CD14-positive monocyte (primary cell): ENCODE measurements around the gene PDGFB. TPM values are rescaled to one million over a fixed set of nuclear protein-coding genes. Genes with fewer than 3 reads are reported as not detected.
A peak's percentile ranks its signal among the peaks of the same experiment; 100 is the strongest.

Experiments used
- DNase-seq, 3 donors: peaks; one replicate each; pipeline ENCODE4 v3.0.0-alpha.2; 2011 to 2022
- H2AFZ ChIP-seq: 2 replicates; pipeline ENCODE4 v1.6.0; 2012; ENCODE audit warnings: mild to moderate bottlenecking, low read depth, low read length, inconsistent platforms; ENCODE audit not compliant: insufficient read depth, poor library complexity, severe bottlenecking
- H3K27ac ChIP-seq, 2 donors: 1 replicate in 1 of 2; 2 replicates in 1 of 2; pipeline ENCODE4 v1.5.1; 2012 to 2013; ENCODE audit warnings: low read length in 2 of 2, control low read depth in 1 of 2, inconsistent platforms in 1 of 2, low read depth in 1 of 2, mild to moderate bottlenecking in 1 of 2
- H3K27me3 ChIP-seq, 2 donors: one replicate each; pipeline versions ENCODE4 v1.6.0 to v1.6.1; 2011 to 2013; ENCODE audit warnings: low read length in 2 of 2; ENCODE audit not compliant: control insufficient read depth in 2 of 2, insufficient read depth in 2 of 2
- H3K36me3 ChIP-seq, 2 donors: replicated peaks in 1 of 2; 1 replicate in 1 of 2; 2 replicates in 1 of 2; pipeline versions ENCODE4 v1.5.1 to v1.6.1; 2012 to 2013; ENCODE audit warnings: low read length in 2 of 2, control low read depth in 1 of 2, inconsistent platforms in 1 of 2, mild to moderate bottlenecking in 1 of 2; ENCODE audit not compliant: insufficient read depth in 2 of 2, control insufficient read depth in 1 of 2
- H3K4me1 ChIP-seq, 2 donors: 1 replicate in 1 of 2; 2 replicates in 1 of 2; pipeline versions ENCODE4 v1.5.1 to v1.6.1; 2012 to 2013; ENCODE audit warnings: low read length in 2 of 2, control low read depth in 1 of 2, inconsistent platforms in 1 of 2, mild to moderate bottlenecking in 1 of 2, moderate library complexity in 1 of 2; ENCODE audit not compliant: insufficient read depth in 2 of 2, control insufficient read depth in 1 of 2
- H3K4me2 ChIP-seq: replicated peaks from 2 replicates; pipeline ENCODE3; 2012; ENCODE audit warnings: low read length, moderate library complexity, mild to moderate bottlenecking; ENCODE audit not compliant: poor library complexity, severe bottlenecking; ENCODE audit errors: extremely low read depth
- H3K4me3 ChIP-seq, 3 experiments: fragments of 200-600 bp in 1 of 3; sonication (generic) in 1 of 3; replicated peaks in 1 of 3; 1 replicate in 2 of 3; 2 replicates in 1 of 3; pipeline ENCODE4 v1.5.1; 2011 to 2013; ENCODE audit warnings: low read length in 3 of 3, mild to moderate bottlenecking in 3 of 3, control low read depth in 2 of 3, low read depth in 2 of 3, inconsistent platforms in 1 of 3, moderate library complexity in 1 of 3
- H3K79me2 ChIP-seq: 2 replicates; pipeline ENCODE4 v1.6.0; 2012; ENCODE audit warnings: mild to moderate bottlenecking, control low read depth, inconsistent platforms, low read length, moderate library complexity; ENCODE audit not compliant: insufficient read depth
- H3K9ac ChIP-seq: 2 replicates; pipeline ENCODE4 v1.6.0; 2017; ENCODE audit warnings: low read length, mild to moderate bottlenecking; ENCODE audit not compliant: insufficient read depth, poor library complexity, severe bottlenecking
- H3K9me3 ChIP-seq, 2 donors: replicated peaks in 1 of 2; 1 replicate in 1 of 2; 2 replicates in 1 of 2; pipeline versions ENCODE4 v1.5.1 to v1.6.1; 2012 to 2013; ENCODE audit warnings: low read length in 2 of 2, control low read depth in 1 of 2; ENCODE audit not compliant: control insufficient read depth in 1 of 2, insufficient read depth in 1 of 2
- H4K20me1 ChIP-seq: 2 replicates; pipeline ENCODE4 v1.6.0; 2012; ENCODE audit warnings: mild to moderate bottlenecking, low read length, control low read depth, moderate library complexity; ENCODE audit not compliant: insufficient read depth
- H3K27ac Mint-ChIP-seq, 7 donors: one replicate each; pipeline ENCODE4 v1.8.0; 2020; ENCODE audit warnings: mild to moderate bottlenecking in 7 of 7, mixed read lengths in 7 of 7, moderate library complexity in 6 of 7, inconsistent platforms in 2 of 7
- H3K27me3 Mint-ChIP-seq, 3 donors: one replicate each; pipeline ENCODE4 v1.8.0; 2021 to 2022; ENCODE audit warnings: low read depth in 3 of 3, mild to moderate bottlenecking in 3 of 3, mixed read lengths in 3 of 3, moderate library complexity in 3 of 3, inconsistent platforms in 1 of 3
- H3K36me3 Mint-ChIP-seq, 2 donors: one replicate each; pipeline ENCODE4 v1.8.0; 2020; ENCODE audit warnings: mixed read lengths in 2 of 2, inconsistent platforms in 1 of 2, mild to moderate bottlenecking in 1 of 2
- H3K4me1 Mint-ChIP-seq: one replicate; pipeline ENCODE4 v1.8.0; 2020; ENCODE audit warnings: mild to moderate bottlenecking, mixed read lengths
- H3K4me3 Mint-ChIP-seq, 2 donors: one replicate each; pipeline ENCODE4 v1.8.0; 2020; ENCODE audit warnings: mild to moderate bottlenecking in 2 of 2, mixed read lengths in 2 of 2, moderate library complexity in 1 of 2
- H3K9me3 Mint-ChIP-seq, 7 donors: one replicate each; pipeline ENCODE4 v1.8.0; 2020 to 2022; ENCODE audit warnings: mixed read lengths in 7 of 7, mild to moderate bottlenecking in 6 of 7, moderate library complexity in 6 of 7, inconsistent platforms in 2 of 7
- WGBS: methylation state at CpG from one replicate; pipeline ENCODE4 v1.1.5; 2013; ENCODE audit warnings: missing lambda C conversion rate; ENCODE audit not compliant: insufficient coverage; 5-methylcytosine and 5-hydroxymethylcytosine counted together
- intact Hi-C, 2 donors: fragments of 100-400 bp; cut with micrococcal nuclease; formaldehyde crosslinking; loops; one replicate each; pipeline versions ENCODE4 v1.15.0 to v1.15.1; 2023
- polyA plus RNA-seq, 3 donors: library from polyadenylated mRNA; depleted of rRNA in 1 of 3; unstranded in 2 of 3; stranded (reverse) in 1 of 3; fragments of 300-500 nt in 2 of 3; fragments of >200 nt in 1 of 3; fragmentation: Illumina TruSeq in 2 of 3; gene quantifications; 1 replicate in 2 of 3; 2 replicates in 1 of 3; pipeline ENCODE4 v1.2.3, GENCODE V29; 2012 to 2021
- TF ChIP-seq, protein P1 (sequence below): fragments of 200-600 bp; IDR thresholded peaks from one replicate; pipeline ENCODE4 v1.8.0; 2022; ENCODE audit warnings: antibody characterized with exemption, mild to moderate bottlenecking

PDGFB gene
- polyA plus RNA-seq, 3 donors = 0.15 TPM; not detected in 2

DNA sequence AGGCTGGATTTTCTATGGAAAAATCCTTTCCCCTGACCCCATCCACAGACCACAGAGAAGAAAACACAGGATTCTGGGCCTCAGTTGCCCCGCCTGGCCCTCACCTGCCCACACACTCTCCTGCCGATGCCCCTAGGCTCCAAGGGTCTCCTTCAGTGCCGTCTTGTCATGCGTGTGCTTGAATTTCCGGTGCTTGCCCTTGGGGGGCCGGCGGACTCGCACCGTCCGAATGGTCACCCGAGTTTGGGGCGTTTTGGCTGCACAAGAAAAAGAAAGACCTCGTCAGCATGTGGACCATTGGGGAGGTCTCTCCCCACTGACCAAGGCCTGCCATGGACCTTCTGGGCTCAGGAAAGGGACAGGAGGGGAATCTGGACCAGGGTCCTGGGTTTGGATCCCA is 19.2 kb downstream of the PDGFB start:
- Histone ChIP-seq H3K9me3 (peaks cover 4% of the 10 kb centered on the region in 2 donors), H3K79me2 (no peaks in the 10 kb centered on the region), H4K20me1 (no peaks in the 10 kb centered on the region), H3K27me3 (peaks cover 11 to 67% of the 10 kb centered on the region in 2 donors), H3K4me3 (no peak overlapping the region), H2AFZ (no peak overlapping the region), H3K9ac (no peak overlapping the region), H3K36me3 (no peaks in the 10 kb centered on the region), H3K4me1 (no peaks in the 10 kb centered on the region), H3K27ac (no peak overlapping the region), H3K4me2 (no peak overlapping the region)
- WGBS = 94% methylated on average over 12 of the region's 13 CpGs
- Mint-ChIP-seq H3K36me3 (no peaks in the 10 kb centered on the region), H3K4me3 (no peak overlapping the region), H3K27ac (no peak overlapping the region), H3K9me3 (peaks cover 0 to 18% (median 6%) of the 10 kb centered on the region in 7 donors), H3K4me1 (peaks cover 6% of the 10 kb centered on the region), H3K27me3 (peaks cover 63 to 91% (median 68%) of the 10 kb centered on the region in 3 donors)
- intact Hi-C loops = no loop called here
- DNase-seq = no peak
- TF ChIP-seq, protein P1, sequence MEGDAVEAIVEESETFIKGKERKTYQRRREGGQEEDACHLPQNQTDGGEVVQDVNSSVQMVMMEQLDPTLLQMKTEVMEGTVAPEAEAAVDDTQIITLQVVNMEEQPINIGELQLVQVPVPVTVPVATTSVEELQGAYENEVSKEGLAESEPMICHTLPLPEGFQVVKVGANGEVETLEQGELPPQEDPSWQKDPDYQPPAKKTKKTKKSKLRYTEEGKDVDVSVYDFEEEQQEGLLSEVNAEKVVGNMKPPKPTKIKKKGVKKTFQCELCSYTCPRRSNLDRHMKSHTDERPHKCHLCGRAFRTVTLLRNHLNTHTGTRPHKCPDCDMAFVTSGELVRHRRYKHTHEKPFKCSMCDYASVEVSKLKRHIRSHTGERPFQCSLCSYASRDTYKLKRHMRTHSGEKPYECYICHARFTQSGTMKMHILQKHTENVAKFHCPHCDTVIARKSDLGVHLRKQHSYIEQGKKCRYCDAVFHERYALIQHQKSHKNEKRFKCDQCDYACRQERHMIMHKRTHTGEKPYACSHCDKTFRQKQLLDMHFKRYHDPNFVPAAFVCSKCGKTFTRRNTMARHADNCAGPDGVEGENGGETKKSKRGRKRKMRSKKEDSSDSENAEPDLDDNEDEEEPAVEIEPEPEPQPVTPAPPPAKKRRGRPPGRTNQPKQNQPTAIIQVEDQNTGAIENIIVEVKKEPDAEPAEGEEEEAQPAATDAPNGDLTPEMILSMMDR = no peak

DNA sequence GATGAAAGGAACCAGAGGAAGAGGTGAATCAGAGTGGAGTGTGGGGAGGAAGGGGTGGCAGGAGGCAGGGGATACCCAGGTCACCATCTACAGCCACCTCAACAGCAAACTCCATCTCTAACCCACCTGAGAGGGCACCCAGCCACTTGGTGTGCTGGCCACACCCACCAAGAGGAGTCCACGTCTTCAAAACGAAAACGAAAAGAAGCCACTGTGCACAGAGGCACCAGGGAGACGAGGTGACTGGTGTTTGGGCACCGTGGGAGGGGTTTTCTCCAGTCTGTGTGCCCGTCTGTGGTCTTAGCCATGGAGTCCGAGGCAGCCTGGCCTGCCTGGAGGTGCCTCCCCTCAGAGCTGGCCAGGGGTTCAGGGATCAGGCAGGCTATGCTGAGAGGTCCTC is 20.2 kb downstream of the PDGFB start:
- Mint-ChIP-seq H3K36me3 (no peaks in the 10 kb centered on the region), H3K4me3 (peak overlapping the region in 1 of 2 donors; percentile 21), H3K9me3 (peaks cover 0 to 19% (median 5%) of the 10 kb centered on the region in 7 donors), H3K27ac (no peak overlapping the region), H3K27me3 (peaks cover 55 to 81% (median 59%) of the 10 kb centered on the region in 3 donors), H3K4me1 (no peaks in the 10 kb centered on the region)
- TF ChIP-seq, protein P1 = no peak
- no peak overlapping the region for H3K4me2 ChIP-seq
- H3K4me1 ChIP-seq = no peaks in the 10 kb centered on the region
- no peak overlapping the region for H3K4me3 ChIP-seq
- H3K36me3 ChIP-seq = no peaks in the 10 kb centered on the region
- H3K27ac ChIP-seq = no peak overlapping the region
- H3K27me3 ChIP-seq = peaks cover 4 to 56% of the 10 kb centered on the region in 2 donors
- no peak overlapping the region for H3K9ac ChIP-seq
- intact Hi-C loops = no loop called here
- H3K79me2 ChIP-seq = no peaks in the 10 kb centered on the region
- H4K20me1 ChIP-seq = no peaks in the 10 kb centered on the region
- H3K9me3 ChIP-seq = peaks cover 4% of the 10 kb centered on the region in 2 donors
- 53% methylated on average over 7 of the region's 7 CpGs for WGBS
- no peak overlapping the region for H2AFZ ChIP-seq
- no peak for DNase-seq
